SK-N-SH (cell line): ENCODE results near the gene AMDHD2. TPM values are rescaled to one million over a fixed set of nuclear protein-coding genes. Genes with fewer than 3 reads are reported as not detected.

ENCODE experiments used
- CTCF ChIA-PET: fragments of 300-600, 350-600 bp; formaldehyde crosslinking; extraction: SDS; loops from one replicate; lab custom pipeline; 2021; lab: Yijun Ruan, JAX
- POLR2A ChIA-PET: fragments of 350-600 bp; sonication (Branson Sonifier 250); formaldehyde crosslinking; extraction: SDS; loops from one replicate; lab custom pipeline; 2020; ENCODE audit warnings: antibody characterized with exemption, inconsistent platforms; lab: Yijun Ruan, JAX
- DNase-seq: peaks from one replicate; pipeline ENCODE4 v3.0.0; 2012
- H2AFZ ChIP-seq: fragments of 200-600 bp; sonication (generic); 2 replicates; pipeline ENCODE4 v1.8.1; 2016; ENCODE audit warnings: antibody characterized with exemption, mild to moderate bottlenecking, low read depth
- H3F3A ChIP-seq: fragments of 200-600 bp; sonication (generic); replicated peaks from 2 replicates; pipeline ENCODE3; 2016; ENCODE audit warnings: antibody characterized with exemption, mild to moderate bottlenecking; ENCODE audit not compliant: insufficient read depth
- H3K27ac ChIP-seq, 2 experiments: fragments of 200-500 bp in 1 of 2; fragments of 200-600 bp in 1 of 2; sonication (Bioruptor generic) in 1 of 2; sonication (generic), shearing (Covaris generic) in 1 of 2; 2 replicates each; pipeline versions ENCODE4 v1.5.1 to v1.6.1; 2014 to 2016; ENCODE audit warnings: low read depth in 2 of 2, inconsistent platforms in 1 of 2, low read length in 1 of 2, mild to moderate bottlenecking in 1 of 2, mixed read lengths in 1 of 2
- H3K27me3 ChIP-seq: fragments of 200-600 bp; sonication (generic), shearing (Covaris generic); 2 replicates; pipeline ENCODE4 v1.6.1; 2016; ENCODE audit warnings: mixed run types; ENCODE audit not compliant: insufficient read depth
- H3K36me3 ChIP-seq, 2 experiments: fragments of 200-500 bp in 1 of 2; fragments of 200-600 bp in 1 of 2; sonication (Bioruptor generic) in 1 of 2; sonication (generic) in 1 of 2; replicated peaks in 1 of 2; 2 replicates each; pipeline versions ENCODE3 to v1.5.1; 2014 to 2016; ENCODE audit warnings: low read length in 1 of 2, mild to moderate bottlenecking in 1 of 2; ENCODE audit not compliant: insufficient read depth in 2 of 2, control insufficient read depth in 1 of 2
- H3K4me1 ChIP-seq, 2 experiments: fragments of 200-500 bp in 1 of 2; fragments of 200-600 bp in 1 of 2; sonication (Bioruptor generic) in 1 of 2; sonication (generic), shearing (Covaris generic) in 1 of 2; 2 replicates each; pipeline versions ENCODE4 v1.5.1 to v1.6.1; 2014 to 2016; ENCODE audit warnings: low read depth in 1 of 2, low read length in 1 of 2, mixed run types in 1 of 2; ENCODE audit not compliant: insufficient read depth in 2 of 2, control insufficient read depth in 1 of 2
- H3K4me2 ChIP-seq: fragments of 200-600 bp; sonication (generic), shearing (Covaris generic); 2 replicates; pipeline ENCODE4 v1.6.1; 2017; ENCODE audit warnings: mixed run types
- H3K4me3 ChIP-seq, 2 experiments: fragments of 200-500 bp in 1 of 2; fragments of 200-600 bp in 1 of 2; sonication (Bioruptor generic) in 1 of 2; sonication (generic), shearing (Covaris generic) in 1 of 2; 2 replicates each; pipeline versions ENCODE4 v1.5.1 to v1.8.1; 2014 to 2016; ENCODE audit warnings: low read depth in 2 of 2, inconsistent platforms in 1 of 2, low read length in 1 of 2, mild to moderate bottlenecking in 1 of 2, mixed read lengths in 1 of 2, moderate library complexity in 1 of 2
- H3K79me2 ChIP-seq: fragments of 200-600 bp; sonication (generic); 2 replicates; pipeline ENCODE4 v1.8.1; 2017; ENCODE audit warnings: mild to moderate bottlenecking; ENCODE audit not compliant: insufficient read depth
- H3K9ac ChIP-seq: fragments of 200-600 bp; sonication (generic); 2 replicates; pipeline ENCODE4 v1.6.1; 2017; ENCODE audit warnings: mixed run types
- H3K9me2 ChIP-seq: fragments of 200-600 bp; sonication (generic); 2 replicates; pipeline ENCODE4 v1.6.1; 2017; ENCODE audit warnings: mixed run types
- H3K9me3 ChIP-seq: fragments of 200-600 bp; sonication (generic); 2 replicates; pipeline ENCODE4 v1.6.1; 2017; ENCODE audit warnings: mixed run types, mild to moderate bottlenecking, moderate library complexity
- H4K20me1 ChIP-seq: fragments of 200-600 bp; sonication (generic); 2 replicates; pipeline ENCODE4 v1.6.1; 2017; ENCODE audit warnings: mild to moderate bottlenecking, mixed run types; ENCODE audit not compliant: insufficient read depth
- GATA2 ChIP-seq: sonication (generic); formaldehyde crosslinking; IDR thresholded peaks from 2 replicates; pipeline ENCODE4 v1.5.0; 2020; ENCODE audit warnings: mild to moderate bottlenecking, missing genetic modification reagents
- MAX ChIP-seq: IDR thresholded peaks from 2 replicates; pipeline ENCODE4 v1.4.0; 2012; ENCODE audit warnings: low read depth
- MXI1 ChIP-seq: IDR thresholded peaks from 2 replicates; pipeline ENCODE4 v1.6.1; 2012; ENCODE audit warnings: mild to moderate bottlenecking, low read depth, low read length, improper control_type of control experiment
- NFIC ChIP-seq: IDR thresholded peaks from 2 replicates; pipeline ENCODE4 v1.4.0; 2012; ENCODE audit warnings: borderline replicate concordance
- NRF1 ChIP-seq: IDR thresholded peaks from 2 replicates; pipeline ENCODE4 v1.6.1; 2012; ENCODE audit warnings: low read depth, mild to moderate bottlenecking, low read length
- PBX3 ChIP-seq: IDR thresholded peaks from 2 replicates; pipeline ENCODE4; 2012
- POLR2AphosphoS5 ChIP-seq: IDR thresholded peaks from 2 replicates; pipeline ENCODE4 v1.6.1; 2012; ENCODE audit warnings: low read depth, low read length
- RXRA ChIP-seq: IDR thresholded peaks from 2 replicates; pipeline ENCODE4 v1.4.0; 2012; ENCODE audit warnings: low read depth, mild to moderate bottlenecking, borderline replicate concordance
- SIN3A ChIP-seq: IDR thresholded peaks from 2 replicates; pipeline ENCODE4 v1.6.1; 2012; ENCODE audit warnings: low read depth, mild to moderate bottlenecking, low read length, moderate library complexity, borderline replicate concordance
- TAF1 ChIP-seq: IDR thresholded peaks from 2 replicates; pipeline ENCODE4 v1.6.1; 2012; ENCODE audit warnings: low read depth, mild to moderate bottlenecking, low read length, moderate library complexity, borderline replicate concordance
- USF2 ChIP-seq: fragments of 150-350 bp; IDR thresholded peaks from 2 replicates; pipeline ENCODE4 v1.6.1; 2017; ENCODE audit warnings: antibody characterized with exemption, low read length, low read depth, borderline replicate concordance
- YY1 ChIP-seq: IDR thresholded peaks from 2 replicates; pipeline ENCODE4 v1.4.0; 2012; ENCODE audit warnings: low read depth, mild to moderate bottlenecking
- WGBS: methylation state at CpG from one replicate; pipeline ENCODE4 v1.1.6; 2017; ENCODE audit warnings: low lambda C conversion rate; 5-methylcytosine and 5-hydroxymethylcytosine counted together
- polyA plus RNA-seq, 3 experiments: library from polyadenylated mRNA; depleted of rRNA; stranded (reverse); fragments of >200 nt; gene quantifications; 2 replicates each; pipeline ENCODE4 v1.2.3, GENCODE V29; 2012
- TF ChIP-seq, protein P1 (sequence below): IDR thresholded peaks from 2 replicates; pipeline ENCODE4 v1.4.0; 2012; ENCODE audit warnings: low read depth, borderline replicate concordance

Gene AMDHD2
- polyA plus RNA-seq, 1 of the 3 experiments (the other 2 are of a cell fraction) = 38.1 TPM

- peak within 1 kb of the TSS; percentile 74 to 95 for H3K4me3 ChIP-seq
- POLR2A ChIA-PET = interaction anchor here (0.7 to 1.6 kb wide), 3 partner anchors 19 to 36 kb away, joined by 3 to 7 read pairs (median 3); partner anchors contain the start of gene PDPK1
- H3K9me2 ChIP-seq = no peaks in the 10 kb centered on the region
- peak; percentile 74 for TF ChIP-seq USF2
- no peak for TF ChIP-seq NFIC
- TF ChIP-seq, protein P1, sequence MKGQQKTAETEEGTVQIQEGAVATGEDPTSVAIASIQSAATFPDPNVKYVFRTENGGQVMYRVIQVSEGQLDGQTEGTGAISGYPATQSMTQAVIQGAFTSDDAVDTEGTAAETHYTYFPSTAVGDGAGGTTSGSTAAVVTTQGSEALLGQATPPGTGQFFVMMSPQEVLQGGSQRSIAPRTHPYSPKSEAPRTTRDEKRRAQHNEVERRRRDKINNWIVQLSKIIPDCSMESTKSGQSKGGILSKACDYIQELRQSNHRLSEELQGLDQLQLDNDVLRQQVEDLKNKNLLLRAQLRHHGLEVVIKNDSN = peak; percentile 94
- peak; percentile 76 for TF ChIP-seq NRF1
- TF ChIP-seq RXRA = no peak
- TF ChIP-seq PBX3 = peak; percentile 33
- TF ChIP-seq POLR2AphosphoS5 = peak; percentile 76
- peak; percentile 87 for TF ChIP-seq TAF1
- peak; percentile 49 for TF ChIP-seq MAX
- TF ChIP-seq GATA2 = no peak
- peak; percentile 46; the same call in 1 of the 2 replicates for TF ChIP-seq SIN3A
- TF ChIP-seq MXI1 = peak; percentile 38; the same call in 1 of the 2 replicates
- peak; percentile 92 for TF ChIP-seq YY1
- TF ChIP-seq, all 33 proteins: peak for 10
- Histone ChIP-seq H3K79me2 (peaks cover 49% of the 10 kb centered on the region), H3K9me3 (no peaks in the 10 kb centered on the region), H3K36me3 (no peaks in the 10 kb centered on the region), H3K27ac (peak within 1 kb of the TSS; percentile 73 to 90), H3F3A (no peaks in the 10 kb centered on the region), H2AFZ (peak within 1 kb of the TSS; percentile 90), H3K9ac (peak within 1 kb of the TSS; percentile 97), H3K27me3 (no peaks in the 10 kb centered on the region), H3K4me1 (peaks cover 15 to 25% of the 10 kb centered on the region in 2 experiments; a peak in 3 of 4 replicates), H3K4me2 (peak within 1 kb of the TSS; percentile 95), H4K20me1 (peaks cover 43% of the 10 kb centered on the region)
- CTCF ChIA-PET = interaction anchor here (1.0 to 6.6 kb wide), 6 partner anchors 12 to 175 kb away, joined by 3 to 41 read pairs (median 4); partner anchors contain the start of genes ABCA3 and CCNF
- under 1% methylated on average over 35 of the region's 122 CpGs for WGBS
- peak; percentile 97 for DNase-seq
Observed at GRCh38 chr16:2513405-2514332, 6.5 kb upstream of the AMDHD2 start, which contains the start of gene ATP6V0C. Gene ATP6V0C (plus strand): TSS chr16:2513952. CDS start chr16:2514104, 152 bp downstream.
